GM12875 (cell line): ENCODE measurements around the gene MAP3K10.

Experiments
- H3K4me3 ChIP-seq: one replicate; pipeline ENCODE4 v1.5.1; 2011; ENCODE audit warnings: low read depth, low read length, control low read depth
- CTCF ChIP-seq: IDR thresholded peaks from 2 replicates; pipeline ENCODE4 v1.5.1; 2011; ENCODE audit warnings: low read depth, mild to moderate bottlenecking, control low read depth, inconsistent platforms, low read length, moderate library complexity, borderline replicate concordance; ENCODE audit not compliant: insufficient read depth

The MAP3K10 gene

GRCh38 chr19:40239415-40240226, 48.4 kb downstream of the MAP3K10 start:
- no peak overlapping the region for H3K4me3 ChIP-seq
- TF ChIP-seq CTCF, result no peak

DNA sequence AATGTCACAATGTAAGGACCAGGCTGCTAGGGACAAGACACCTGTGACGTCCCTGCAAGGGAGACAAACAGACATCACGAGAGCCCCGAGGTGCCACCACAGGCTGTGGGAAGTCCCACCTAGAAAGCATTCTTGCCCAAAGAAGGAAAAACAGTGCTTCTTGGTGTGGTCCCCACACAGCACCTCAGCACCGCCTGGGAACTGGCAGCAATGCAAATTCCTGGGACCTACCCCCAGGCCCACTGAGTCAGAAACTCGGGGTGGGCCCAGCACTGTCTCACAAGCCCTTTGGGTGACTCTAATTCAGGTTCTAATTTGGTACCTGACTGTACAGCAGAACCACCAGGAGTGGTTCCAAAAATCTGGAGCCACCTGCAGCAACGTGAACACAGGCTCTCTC, 49.1 kb downstream of the MAP3K10 start:
- H3K4me3 ChIP-seq, result no peak overlapping the region
- no peak for TF ChIP-seq CTCF

GRCh38 chr19:40241125-40241808, 50.0 kb downstream of the MAP3K10 start:
- no peak overlapping the region for H3K4me3 ChIP-seq
- no peak for TF ChIP-seq CTCF

- H3K4me3 ChIP-seq, result no peak overlapping the region
Measured at GRCh38 chr19:40241809-40242384, 50.7 kb downstream of the MAP3K10 start.

GRCh38 chr19:40242480-40242879, 51.3 kb downstream of the MAP3K10 start:
- TF ChIP-seq CTCF, result no peak
- no peak overlapping the region for H3K4me3 ChIP-seq

More at GRCh38 chr19:40241809-40242384, 50.7 kb downstream of the MAP3K10 start:
- TF ChIP-seq CTCF, result no peak

GRCh38 chr19:40243181-40243580, 52.0 kb downstream of the MAP3K10 start:
- no peak for TF ChIP-seq CTCF
- H3K4me3 ChIP-seq, result no peak overlapping the region
